ENCODE results near the gene CELSR1. TPM values are rescaled to one million over a fixed set of nuclear protein-coding genes. Genes with fewer than 3 reads are reported as not detected.
A peak's percentile ranks its signal among the peaks of the same experiment; 100 is the strongest.

Gene CELSR1
- total and polyA plus RNA-seq, 2 of the 13 experiments (the other 11 are each of a cell fraction or from before 2014, with no cell fraction given), result 0.78 to 1.8 TPM

DNA sequence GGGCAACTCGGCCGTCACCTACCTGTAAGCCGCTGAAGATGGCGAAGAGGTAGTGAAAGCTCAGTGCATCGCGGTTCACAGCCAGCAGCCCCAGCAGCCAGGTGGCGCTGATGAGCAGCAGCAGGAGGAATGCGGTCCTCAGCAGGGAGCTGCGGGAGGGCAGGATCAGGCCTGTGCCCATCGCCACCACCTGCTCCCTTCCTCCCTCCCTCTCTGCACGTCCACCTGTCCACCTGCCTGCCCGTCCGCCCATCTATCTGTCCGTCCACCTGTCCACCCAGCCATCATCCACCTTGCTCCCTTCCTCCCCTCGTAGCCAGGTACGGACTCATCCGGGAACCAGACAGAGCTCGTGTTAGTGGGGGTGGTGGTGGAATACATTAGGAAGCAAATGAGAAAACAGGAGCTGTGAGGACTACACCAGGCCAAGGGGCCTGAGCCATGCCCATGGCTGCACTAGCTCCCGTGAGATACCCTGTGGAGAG lies 169.7 kb downstream of the CELSR1 start (continued):
- TF ChIP-seq, protein P1, sequence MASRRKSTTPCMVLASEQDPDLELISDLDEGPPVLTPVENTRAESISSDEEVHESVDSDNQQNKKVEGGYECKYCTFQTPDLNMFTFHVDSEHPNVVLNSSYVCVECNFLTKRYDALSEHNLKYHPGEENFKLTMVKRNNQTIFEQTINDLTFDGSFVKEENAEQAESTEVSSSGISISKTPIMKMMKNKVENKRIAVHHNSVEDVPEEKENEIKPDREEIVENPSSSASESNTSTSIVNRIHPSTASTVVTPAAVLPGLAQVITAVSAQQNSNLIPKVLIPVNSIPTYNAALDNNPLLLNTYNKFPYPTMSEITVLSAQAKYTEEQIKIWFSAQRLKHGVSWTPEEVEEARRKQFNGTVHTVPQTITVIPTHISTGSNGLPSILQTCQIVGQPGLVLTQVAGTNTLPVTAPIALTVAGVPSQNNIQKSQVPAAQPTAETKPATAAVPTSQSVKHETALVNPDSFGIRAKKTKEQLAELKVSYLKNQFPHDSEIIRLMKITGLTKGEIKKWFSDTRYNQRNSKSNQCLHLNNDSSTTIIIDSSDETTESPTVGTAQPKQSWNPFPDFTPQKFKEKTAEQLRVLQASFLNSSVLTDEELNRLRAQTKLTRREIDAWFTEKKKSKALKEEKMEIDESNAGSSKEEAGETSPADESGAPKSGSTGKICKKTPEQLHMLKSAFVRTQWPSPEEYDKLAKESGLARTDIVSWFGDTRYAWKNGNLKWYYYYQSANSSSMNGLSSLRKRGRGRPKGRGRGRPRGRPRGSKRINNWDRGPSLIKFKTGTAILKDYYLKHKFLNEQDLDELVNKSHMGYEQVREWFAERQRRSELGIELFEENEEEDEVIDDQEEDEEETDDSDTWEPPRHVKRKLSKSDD (CRISPR knock-in tag; IDR thresholded peaks at IDR 0.05; ENCODE audit: low read depth), result no peak
- TF ChIP-seq ZNF101 (CRISPR knock-in tag; IDR thresholded peaks at IDR 0.05; ENCODE audit: borderline replicate concordance, low read depth) (no peak), ELF4 (CRISPR knock-in tag; IDR thresholded peaks at IDR 0.05; ENCODE audit: borderline replicate concordance) (no peak), ZNF891 (CRISPR knock-in tag; IDR thresholded peaks at IDR 0.05) (peak; percentile 54; the same call in 1 of the 2 replicates), ZNF367 (CRISPR knock-in tag; IDR thresholded peaks at IDR 0.05; ENCODE audit: borderline replicate concordance) (no peak), EHMT2 (IDR thresholded peaks at IDR 0.05; ENCODE audit: borderline replicate concordance, low read depth, low read length) (no peak), ZMYM2 (CRISPR knock-in tag; IDR thresholded peaks at IDR 0.05) (no peak), ZNF644 (CRISPR knock-in tag; IDR thresholded peaks at IDR 0.05; ENCODE audit: low read depth) (no peak), U2AF2 (IDR thresholded peaks at IDR 0.05; ENCODE audit: low read depth, low read length) (no peak), TEF (CRISPR knock-in tag; IDR thresholded peaks at IDR 0.05) (no peak), FOXO4 (CRISPR knock-in tag; conservative IDR thresholded peaks at IDR 0.05) (no peak), SSRP1 (CRISPR knock-in tag; IDR thresholded peaks at IDR 0.05) (no peak), HOXD1 (CRISPR knock-in tag; IDR thresholded peaks at IDR 0.05) (no peak), ZNF121 (CRISPR knock-in tag; IDR thresholded peaks at IDR 0.05) (no peak), HMG20B (CRISPR knock-in tag; conservative IDR thresholded peaks at IDR 0.05) (no peak), KAT7 (CRISPR knock-in tag; IDR thresholded peaks at IDR 0.05; ENCODE audit: borderline replicate concordance) (no peak; the same call in 1 of the 2 replicates), ZNF354B (CRISPR knock-in tag; IDR thresholded peaks at IDR 0.05) (no peak), NPAS2 (CRISPR knock-in tag; IDR thresholded peaks at IDR 0.05; ENCODE audit: borderline replicate concordance) (no peak), ZNF282 (IDR thresholded peaks at IDR 0.05; ENCODE audit: partially characterized antibody) (no peak), ZNF24 (IDR thresholded peaks at IDR 0.05) (no peak)
- TF ChIP-seq, protein P2, sequence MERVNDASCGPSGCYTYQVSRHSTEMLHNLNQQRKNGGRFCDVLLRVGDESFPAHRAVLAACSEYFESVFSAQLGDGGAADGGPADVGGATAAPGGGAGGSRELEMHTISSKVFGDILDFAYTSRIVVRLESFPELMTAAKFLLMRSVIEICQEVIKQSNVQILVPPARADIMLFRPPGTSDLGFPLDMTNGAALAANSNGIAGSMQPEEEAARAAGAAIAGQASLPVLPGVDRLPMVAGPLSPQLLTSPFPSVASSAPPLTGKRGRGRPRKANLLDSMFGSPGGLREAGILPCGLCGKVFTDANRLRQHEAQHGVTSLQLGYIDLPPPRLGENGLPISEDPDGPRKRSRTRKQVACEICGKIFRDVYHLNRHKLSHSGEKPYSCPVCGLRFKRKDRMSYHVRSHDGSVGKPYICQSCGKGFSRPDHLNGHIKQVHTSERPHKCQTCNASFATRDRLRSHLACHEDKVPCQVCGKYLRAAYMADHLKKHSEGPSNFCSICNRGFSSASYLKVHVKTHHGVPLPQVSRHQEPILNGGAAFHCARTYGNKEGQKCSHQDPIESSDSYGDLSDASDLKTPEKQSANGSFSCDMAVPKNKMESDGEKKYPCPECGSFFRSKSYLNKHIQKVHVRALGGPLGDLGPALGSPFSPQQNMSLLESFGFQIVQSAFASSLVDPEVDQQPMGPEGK (CRISPR knock-in tag; IDR thresholded peaks at IDR 0.05), result 0 out of 2 replicates have a peak, but pooled peaks have one; percentile 36
- TF ChIP-seq, protein P3, sequence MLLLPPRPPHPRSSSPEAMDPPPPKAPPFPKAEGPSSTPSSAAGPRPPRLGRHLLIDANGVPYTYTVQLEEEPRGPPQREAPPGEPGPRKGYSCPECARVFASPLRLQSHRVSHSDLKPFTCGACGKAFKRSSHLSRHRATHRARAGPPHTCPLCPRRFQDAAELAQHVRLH (CRISPR knock-in tag; IDR thresholded peaks at IDR 0.05; ENCODE audit: borderline replicate concordance, low read depth), result peak; percentile 57; the same call in 1 of the 2 replicates
- TF ChIP-seq, protein P4, sequence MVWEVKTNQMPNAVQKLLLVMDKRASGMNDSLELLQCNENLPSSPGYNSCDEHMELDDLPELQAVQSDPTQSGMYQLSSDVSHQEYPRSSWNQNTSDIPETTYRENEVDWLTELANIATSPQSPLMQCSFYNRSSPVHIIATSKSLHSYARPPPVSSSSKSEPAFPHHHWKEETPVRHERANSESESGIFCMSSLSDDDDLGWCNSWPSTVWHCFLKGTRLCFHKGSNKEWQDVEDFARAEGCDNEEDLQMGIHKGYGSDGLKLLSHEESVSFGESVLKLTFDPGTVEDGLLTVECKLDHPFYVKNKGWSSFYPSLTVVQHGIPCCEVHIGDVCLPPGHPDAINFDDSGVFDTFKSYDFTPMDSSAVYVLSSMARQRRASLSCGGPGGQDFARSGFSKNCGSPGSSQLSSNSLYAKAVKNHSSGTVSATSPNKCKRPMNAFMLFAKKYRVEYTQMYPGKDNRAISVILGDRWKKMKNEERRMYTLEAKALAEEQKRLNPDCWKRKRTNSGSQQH (CRISPR knock-in tag; IDR thresholded peaks at IDR 0.05; ENCODE audit: low read depth), result no peak
